GM18517 (cell line): ENCODE results near the gene STK25.
A peak's percentile ranks its signal among the peaks of the same experiment; 100 is the strongest.
"Not testable (repeated sequence)": the region's sequence is repeated elsewhere in the genome, so short reads cannot be mapped to it uniquely, and the experiment has no call there.

Source experiments
- ATAC-seq: cut with Tn5 transposase; IDR thresholded peaks from one replicate; pipeline ENCODE4 v1.9.1; 2021; ENCODE audit warnings: mild to moderate bottlenecking, moderate library complexity; ENCODE audit not compliant: unreplicated experiment

Gene STK25

DNA sequence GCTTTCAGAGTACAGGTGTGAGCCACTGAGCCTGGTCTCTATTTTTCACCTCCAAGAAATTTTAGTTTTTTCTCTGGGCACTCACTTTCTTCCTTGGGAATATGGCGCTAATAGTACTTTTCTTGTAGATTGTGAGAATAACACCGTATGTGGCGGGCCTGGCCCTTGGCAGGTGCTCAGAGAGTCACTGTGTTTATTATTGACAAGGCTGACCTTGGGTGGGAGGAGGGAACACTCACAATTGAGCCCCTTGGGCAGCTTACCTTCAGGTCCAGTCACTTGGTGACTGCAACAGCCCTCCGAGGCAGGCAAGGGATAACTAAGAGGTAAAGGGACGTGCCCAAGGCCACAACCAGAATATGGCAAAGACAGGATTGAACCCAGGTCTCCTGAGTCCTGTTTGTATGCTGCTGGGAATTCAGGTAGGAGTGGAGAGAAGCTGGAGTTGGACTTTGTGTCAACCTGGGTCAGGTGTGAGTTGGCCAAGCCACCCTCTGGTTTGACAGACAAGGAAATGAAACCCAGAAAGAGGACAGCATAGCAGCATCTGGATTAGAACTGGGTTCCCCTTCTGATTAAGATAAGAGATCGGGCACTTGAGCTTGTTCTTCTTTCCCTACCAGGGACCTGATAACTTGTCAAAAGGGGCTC, 2.8 kb upstream of the STK25 start:
- ATAC-seq, result no peak

DNA sequence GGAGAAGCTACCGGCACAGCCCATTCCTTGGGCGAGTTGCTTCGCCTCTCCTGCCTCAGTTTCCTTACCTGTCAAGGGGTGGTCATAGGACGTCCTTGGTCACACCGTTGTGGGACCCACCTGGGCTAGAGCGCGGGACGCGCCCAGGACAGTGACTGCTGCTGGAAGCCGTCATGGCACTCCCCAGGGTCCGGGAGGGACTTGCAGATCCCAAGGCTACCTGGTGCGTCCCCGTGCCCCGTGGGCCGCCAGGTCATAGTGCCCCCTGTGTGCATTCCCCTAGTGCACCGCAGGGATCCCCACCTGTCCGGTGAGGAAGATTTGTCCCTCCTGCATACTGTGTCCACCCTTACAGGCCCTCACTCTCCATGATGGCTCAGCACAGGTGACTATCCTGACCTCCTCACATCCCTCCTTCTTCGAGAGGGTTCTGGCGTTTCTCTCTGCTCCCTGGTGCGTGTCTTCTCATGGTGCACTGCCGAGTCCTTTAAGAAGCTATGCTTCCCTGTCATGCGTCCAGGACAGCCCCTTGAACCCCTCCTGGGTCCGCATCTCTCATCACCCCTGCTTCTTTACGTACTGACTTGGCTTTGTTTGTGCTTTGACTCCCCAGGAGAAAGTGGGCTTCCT, 886 bp upstream of the STK25 start:
- ATAC-seq, result no peak

DNA sequence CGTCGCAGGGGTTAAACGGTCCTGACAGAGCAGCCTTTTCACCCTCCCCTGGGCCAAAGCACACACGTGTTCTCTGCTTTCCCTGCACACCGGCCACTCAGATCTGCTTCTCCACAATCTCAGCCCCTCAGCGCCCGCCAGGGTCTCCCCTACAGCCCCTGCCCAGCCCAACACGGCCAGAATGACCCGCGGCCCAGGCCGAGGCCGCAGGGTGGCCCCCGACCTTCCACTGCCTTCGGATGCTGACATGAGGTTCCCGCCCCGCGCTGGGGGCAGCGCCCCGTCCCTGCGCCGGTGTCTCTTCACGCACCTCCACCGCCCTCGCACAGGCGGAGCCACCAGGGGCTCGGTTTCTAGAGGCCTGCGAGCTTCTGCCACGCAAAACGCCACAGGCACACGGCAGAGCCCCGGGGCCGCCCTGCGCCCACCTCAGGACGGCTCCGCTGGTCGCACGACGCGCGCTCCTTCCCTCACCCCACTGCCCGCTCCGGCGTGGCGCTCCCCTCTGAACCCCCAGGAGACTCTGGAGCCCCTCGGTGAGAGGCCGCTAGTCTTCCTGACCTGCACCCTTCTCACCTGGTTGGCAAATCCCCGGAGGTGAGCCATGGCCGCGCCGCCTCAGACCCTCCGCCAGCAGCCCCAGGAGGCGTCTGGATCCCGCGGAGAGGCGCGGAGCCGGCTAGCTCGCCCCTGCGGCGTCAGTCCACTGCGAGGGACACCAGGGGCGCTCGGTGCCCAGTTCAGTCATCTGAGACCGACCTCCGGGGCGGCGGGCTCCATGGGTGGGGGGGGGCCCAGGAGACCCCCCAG, 749 bp downstream of the STK25 start:
- peak; percentile 8 for ATAC-seq

DNA sequence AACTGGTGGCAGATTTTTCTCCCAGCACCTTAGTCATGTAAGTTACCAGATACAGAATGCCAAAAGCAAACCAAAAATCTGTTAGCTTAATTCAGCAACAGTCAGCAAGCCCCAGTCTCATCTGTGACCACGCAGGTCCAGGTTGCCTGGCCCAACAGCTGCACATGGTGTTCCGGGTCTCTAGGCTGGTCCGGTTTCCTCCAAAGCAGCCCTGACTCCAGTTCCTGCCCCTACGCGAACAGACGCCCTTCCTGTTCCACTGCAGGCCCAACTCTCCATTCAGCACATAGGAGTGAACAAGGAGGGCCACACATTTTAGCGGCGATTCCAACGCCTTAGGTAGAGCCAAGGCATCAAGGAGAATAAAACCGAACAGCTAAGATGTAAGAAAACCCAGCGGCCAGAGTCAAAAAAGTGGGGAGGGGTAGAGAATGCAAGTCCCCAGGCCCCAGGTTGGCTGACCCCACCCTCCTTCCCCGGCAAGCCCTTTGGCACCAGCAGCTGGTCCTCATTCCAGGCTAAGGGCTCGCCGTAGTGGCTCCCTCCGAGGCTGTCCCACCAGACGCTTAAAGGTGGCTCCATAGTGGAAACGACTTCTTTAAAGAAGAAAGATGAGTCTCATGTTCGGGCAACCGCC, 1.5 kb downstream of the STK25 start:
- no peak for ATAC-seq

DNA sequence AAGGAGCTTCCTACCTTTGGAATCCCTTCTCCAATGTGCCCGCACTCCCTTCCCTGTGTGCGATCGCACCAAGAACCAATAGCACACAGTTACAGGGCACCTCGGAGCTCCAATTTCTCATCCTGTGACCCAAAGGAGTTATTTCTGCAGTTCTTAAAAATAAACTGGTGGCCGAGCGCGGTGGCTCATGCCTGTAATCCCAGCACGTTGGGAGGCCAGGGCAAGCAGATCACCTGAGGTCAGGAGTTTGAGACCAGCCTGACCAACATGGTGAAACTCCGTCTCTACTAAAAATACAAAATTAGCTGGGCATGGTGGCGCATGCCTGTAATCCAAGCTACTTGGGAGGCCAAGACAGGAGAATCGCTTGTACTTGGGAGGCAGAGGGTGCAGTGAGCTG, 2.1 kb downstream of the STK25 start:
- ATAC-seq, result not testable (repeated sequence)

DNA sequence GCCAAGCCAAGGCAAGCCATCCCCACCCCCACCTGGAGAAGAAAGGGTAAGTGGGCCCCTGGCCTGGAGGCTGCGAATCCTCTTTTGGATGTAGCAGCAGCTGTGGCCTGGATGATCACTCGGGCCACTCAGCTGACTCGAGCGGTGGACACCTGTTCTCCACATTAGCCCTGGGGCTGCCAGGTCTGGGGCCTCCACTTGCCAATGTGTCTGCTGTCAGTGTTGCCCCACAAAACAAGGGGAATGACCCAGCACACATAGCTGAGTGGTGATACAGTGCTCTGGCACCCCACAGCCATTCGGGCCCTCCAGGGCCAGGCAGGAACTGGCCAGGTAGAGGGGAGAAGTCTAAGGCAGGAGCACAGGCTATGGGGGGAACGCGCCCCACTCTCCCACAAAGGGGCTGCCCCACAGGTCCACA, 2.6 kb downstream of the STK25 start:
- no peak for ATAC-seq

DNA sequence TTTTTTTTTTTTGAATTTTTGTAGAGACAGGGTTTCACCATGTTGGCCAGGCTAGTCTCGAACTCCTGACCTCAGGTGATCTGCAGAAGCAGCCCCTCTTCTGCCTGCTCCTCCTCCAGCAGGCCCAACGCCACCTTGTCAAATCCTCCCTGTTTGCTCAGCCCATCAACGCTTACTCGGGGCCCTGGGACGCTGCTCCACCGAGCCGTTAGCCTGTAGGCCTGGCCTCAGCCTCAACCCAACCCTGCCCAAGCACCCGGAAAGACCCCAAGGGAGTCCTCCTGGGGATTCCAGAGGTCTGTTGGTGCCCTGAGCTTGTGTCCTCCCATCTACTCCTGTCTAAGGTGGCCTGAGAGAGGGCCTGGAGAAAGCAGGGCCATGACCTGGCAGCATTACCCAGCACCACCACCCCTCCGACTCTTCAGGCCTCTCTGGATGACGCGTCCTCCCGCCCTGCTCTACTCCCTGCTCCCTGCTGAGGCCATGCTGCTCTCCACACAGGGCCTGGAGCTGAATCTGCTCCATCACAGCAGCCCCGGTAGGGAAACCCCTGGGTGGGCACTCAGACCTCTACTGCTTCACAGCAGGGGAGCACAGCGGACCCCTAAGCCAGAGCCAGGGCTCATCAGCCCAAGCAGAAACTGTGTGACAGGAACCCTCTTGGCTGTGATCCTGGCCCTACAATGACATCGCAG, 3.2 kb downstream of the STK25 start:
- no peak for ATAC-seq

DNA sequence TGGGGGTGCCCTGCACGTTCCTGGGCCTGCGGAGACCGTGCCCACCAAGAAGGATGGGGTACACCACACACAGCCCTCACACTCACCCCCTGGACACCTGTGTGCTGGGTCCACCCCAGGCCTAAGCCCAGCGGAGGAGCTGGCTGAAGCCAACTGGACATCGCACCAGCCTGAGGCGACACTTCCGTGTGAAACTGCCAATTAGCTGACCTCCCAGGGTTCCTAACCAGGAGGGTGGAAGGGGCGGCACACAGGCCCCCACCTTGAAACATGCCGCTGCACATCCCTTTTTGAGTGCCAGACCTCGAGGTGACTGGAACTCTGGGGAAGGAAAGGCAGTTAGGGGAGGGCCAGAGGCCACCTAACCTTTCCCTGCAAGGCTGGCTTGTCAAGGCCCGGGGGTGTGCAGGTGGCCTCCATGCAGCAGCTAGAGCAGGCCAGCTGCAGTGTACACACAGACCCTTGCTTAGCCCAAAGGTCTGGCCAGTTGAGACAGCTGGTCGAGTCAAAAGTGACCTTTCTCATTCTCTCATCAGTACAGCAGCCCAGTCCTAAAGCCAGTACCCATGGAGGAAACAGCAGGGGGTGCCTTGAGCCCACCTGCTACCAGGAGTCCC, 4.5 kb downstream of the STK25 start:
- no peak for ATAC-seq

DNA sequence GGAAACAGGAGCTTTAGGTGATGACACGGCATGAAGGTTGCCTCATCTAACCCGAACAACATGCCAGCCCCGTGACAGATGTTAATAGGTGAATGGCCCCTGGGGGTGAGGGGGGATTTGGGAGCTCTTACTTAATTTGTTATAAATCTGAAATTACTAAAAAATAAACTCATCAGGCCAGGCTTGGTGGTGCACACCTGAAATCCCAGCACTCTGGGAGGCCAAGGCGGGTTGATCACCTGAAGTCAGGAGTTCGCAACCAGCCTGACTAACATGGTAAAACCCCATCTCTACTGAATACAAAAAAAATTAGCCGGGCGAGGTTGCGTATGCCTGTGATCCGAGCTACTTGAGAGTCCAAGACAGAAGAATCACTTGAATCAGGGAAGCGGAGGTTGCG, 6.1 kb downstream of the STK25 start:
- no peak for ATAC-seq

DNA sequence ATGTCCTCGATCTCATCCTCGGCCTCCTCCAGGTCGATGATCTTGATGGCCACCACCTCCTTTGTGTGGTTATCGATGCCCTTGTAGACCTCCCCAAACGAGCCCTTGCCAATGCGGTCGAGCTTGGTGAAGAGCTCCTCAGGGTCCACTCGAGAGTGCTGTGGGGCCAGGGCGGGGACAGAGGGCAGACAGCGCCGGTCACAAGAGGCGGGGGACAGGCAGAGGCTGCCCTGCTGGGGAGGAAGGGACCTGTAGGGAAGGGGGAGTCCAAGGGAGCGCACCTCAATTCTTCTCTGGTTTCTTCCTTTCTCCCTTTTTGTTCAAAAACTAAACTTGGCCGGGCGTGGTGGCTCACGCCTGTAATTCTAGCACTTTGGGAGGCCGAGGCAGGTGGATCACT, 6.8 kb downstream of the STK25 start:
- ATAC-seq, result no peak

DNA sequence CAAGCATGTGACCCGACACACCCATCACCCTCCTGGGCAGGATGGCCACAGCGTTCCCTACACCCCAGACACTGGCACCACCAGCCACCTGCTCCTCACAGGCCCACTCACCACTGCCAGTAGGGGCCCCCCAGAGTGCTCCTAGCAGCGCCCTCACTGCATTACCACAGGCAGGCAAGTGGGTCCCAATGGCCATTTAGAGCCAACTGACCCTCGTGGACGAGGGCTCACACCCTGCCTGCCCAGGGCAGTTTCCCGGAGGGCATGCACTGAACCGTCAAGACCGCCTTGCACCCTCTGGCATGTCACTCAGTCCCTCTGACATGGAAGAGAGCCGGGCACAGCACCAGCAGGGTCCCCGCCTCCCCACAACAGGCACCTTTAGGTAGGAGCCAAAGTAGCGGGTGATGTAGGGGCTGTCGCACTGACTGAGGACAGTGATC, 7.3 kb downstream of the STK25 start:
- ATAC-seq, result no peak

DNA sequence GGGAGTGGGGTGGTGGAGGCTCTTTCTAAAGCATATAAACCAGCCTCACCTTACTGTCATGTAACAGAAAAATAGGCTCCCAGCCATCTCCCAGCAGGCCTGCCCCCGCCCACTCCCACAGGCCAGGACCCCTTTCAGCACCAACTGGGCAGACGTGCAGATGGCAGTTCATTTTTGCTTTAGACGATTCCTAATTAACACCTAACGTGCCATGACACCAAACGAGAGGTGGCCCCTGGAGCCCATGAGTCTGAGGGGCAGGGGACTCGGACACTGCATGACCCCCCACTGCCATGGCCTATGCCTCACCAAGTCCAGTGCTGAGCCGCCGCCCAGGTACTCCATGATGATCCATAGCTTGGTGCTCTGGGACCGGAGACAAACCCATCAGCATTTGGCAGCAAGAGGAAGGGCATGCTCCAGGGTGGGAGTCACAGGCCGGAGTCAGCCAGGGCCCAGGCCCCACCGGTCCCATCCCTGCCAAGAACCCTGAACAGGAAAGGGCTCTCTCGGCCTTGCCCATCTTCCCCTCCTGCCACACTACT, 7.9 kb downstream of the STK25 start:
- ATAC-seq, result no peak

DNA sequence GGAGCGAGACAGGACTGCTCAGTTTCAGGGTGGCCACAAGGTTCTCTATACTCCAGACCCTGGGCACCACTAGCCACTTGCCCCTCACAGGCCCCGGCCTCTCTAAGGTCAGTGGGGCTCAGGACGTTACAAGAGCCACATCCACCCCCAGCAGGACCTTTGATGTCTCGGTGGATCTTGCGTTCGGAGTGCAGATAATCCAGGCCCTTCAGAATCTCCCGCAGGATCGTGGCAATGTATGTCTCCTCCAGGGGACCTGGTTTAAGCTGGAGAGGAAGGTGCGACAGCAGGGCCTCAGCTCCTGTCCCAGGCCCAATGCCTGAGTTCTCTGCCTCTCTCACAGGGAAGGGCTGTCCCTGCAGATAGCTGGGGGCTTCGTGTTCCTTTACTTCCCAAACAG, 8.4 kb downstream of the STK25 start:
- ATAC-seq, result no peak

DNA sequence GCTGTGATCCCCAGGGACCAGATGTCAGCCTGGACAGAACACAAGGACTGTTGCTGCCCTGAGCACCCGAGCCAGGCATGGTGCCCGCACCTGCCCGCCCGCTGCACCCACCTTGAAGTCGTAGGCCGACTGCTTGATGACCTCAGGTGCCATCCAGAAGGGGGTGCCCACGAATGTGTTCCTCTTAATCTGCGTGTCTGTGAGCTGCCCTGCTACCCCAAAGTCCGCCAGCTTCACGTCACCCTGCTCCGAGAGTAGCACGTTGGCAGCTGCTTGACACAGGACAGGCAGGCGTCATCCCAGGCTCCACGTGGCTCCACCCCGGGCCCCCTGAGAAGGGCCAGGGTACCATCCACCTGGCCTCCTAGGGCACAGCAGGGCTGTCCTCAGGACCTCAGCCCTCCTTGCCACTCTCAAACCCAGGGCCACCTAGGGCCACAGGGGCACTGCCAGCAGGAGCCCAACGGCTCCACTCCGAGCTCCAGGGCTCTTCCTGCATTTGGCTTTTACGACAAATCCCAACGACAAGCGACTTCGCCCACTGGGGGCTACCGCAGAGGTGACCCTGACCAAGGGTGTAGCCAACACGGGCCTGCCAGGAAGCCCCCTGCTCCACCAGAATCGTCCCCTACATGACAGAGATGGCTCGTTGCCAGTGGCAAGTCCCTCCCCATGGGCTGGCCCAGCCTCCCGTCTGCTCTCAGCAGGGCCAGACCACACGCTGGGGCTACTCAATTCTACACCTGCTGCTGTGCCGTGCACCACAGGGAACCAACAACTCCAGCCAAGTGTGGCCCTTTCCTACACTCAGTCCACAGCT, 9.0 kb downstream of the STK25 start:
- ATAC-seq, result no peak

DNA sequence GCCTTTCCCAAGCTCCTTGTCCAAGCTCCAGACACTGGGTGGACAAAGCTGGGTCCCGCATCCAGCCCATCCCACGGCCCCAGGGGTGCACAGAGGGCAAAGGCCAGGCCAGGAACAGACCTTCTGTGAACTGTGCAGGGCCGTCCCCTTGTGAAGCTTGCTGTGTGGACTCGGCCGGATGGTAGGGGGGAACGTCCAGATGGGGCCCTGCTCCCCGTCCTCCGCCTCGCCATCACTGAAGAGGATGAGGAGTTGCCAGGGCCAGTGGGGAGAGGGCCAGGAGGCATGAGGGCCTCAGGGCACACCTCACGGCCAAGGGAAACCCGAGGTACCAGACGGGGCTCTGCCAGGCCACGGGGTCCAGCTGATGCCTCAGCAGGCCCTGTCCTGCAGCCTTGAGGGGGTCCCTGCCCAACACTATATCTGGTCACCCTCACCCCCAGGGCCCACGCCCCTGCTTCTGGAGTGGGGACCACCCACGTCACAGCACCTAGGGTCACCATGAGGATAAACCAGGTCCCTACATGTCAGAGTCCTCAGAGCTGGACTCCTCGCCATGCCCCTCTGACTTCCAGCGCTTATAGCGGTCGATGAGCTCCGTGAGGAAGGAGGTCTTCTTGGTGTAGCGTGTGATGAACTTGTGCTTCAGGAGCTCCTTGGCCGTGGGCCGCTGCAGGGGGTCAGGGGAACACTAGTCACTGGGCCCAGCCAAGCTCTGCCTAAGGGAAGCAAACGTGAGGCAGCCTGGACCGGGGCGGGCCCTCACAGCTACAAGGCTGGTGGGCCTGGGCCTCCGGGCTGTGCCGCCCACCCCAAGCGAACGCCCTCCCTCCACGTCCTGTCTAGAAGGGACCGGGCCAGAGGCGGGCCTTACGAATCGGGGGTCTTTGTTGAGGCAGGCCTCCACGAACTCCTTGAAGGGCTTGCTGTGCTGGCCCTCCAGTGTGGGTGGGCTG, 10.0 kb downstream of the STK25 start:
- ATAC-seq, result no peak

DNA sequence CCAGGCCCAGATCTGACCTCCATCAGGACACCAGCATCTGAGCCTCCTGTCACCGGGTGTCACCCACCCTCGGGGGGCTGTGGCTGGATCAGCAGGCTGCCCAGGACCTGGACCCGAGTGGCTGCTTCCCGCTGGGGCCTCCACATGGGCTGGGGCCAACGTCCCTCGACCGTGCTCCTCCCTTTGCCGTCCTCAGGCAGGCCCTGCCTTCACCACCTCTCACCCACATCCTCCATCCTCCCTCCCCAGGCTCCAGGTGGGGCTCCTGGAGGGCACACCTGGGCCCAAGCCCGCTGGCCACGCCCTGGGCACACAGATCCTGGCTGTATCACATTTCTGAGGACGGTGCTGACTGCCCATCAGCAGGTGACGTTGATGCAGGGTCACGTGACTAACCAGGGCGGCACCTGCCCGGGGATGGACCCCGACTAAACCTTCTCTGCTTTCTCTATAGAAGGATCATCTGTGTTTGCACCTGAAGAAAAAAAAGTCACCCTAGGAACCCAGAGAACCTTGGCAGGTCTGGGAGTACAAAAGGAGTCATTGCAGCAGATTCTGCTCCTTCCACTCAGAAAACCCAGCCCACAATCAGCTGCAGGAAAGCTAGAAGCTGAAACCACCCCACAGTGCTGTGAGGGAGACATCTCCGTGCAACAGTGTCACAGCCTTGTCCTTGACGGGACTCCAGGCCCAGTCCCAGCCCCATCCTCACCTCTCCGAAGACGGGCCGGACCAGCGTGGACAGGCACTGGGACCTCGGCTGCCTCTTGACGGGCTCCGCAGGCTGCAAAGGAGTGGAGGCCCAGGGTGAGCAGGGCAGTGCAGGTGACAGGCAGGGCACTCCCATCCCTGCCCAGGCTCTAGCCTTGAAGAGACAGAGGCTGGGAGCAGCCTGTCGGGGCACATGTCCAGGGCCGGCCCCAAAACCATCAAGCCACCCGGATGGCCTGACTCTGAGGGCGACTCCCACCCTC, 11.2 kb downstream of the STK25 start:
- no peak for ATAC-seq
